Neutrophil (primary cell): ENCODE measurements around the gene FCER1G.
"Not testable (repeated sequence)": the region's sequence is repeated elsewhere in the genome, so short reads cannot be mapped to it uniquely, and the experiment has no call there.

Source experiments
- H3K27ac ChIP-seq: fragments of 200-600 bp; sonication (generic); 2 replicates; pipeline ENCODE4 v1.5.1; 2016; ENCODE audit warnings: mild to moderate bottlenecking, moderate library complexity
- H3K27me3 ChIP-seq: fragments of 200-600 bp; sonication (generic); 2 replicates; pipeline ENCODE4 v1.6.0; 2016; ENCODE audit warnings: mild to moderate bottlenecking
- H3K36me3 ChIP-seq: fragments of 200-600 bp; sonication (generic); 2 replicates; pipeline ENCODE4 v1.5.1; 2017
- H3K4me1 ChIP-seq, 2 experiments: fragments of 200-600 bp in 1 of 2; sonication (generic) in 1 of 2; 1 replicate in 1 of 2; 2 replicates in 1 of 2; pipeline versions ENCODE4 v1.5.1 to v1.6.1; 2013 to 2016; ENCODE audit warnings: low read depth in 1 of 2, low read length in 1 of 2, mild to moderate bottlenecking in 1 of 2, moderate library complexity in 1 of 2; ENCODE audit not compliant: control insufficient read depth in 1 of 2, insufficient read depth in 1 of 2
- H3K4me3 ChIP-seq, 2 experiments: fragments of 200-600 bp in 1 of 2; sonication (generic) in 1 of 2; 1 replicate in 1 of 2; 2 replicates in 1 of 2; pipeline ENCODE4 v1.5.1; 2013 to 2016; ENCODE audit warnings: low read depth in 1 of 2, low read length in 1 of 2, mild to moderate bottlenecking in 1 of 2, moderate library complexity in 1 of 2
- H3K9me3 ChIP-seq: fragments of 200-600 bp; sonication (generic); 2 replicates; pipeline ENCODE4 v1.5.1; 2016
- CTCF ChIP-seq: fragments of 200-600 bp; sonication (generic); IDR thresholded peaks from 2 replicates; pipeline ENCODE4 v1.5.1; 2016; ENCODE audit warnings: antibody characterized with exemption

FCER1G gene

GRCh38 chr1:161242313-161242712 is 27.2 kb downstream of the FCER1G start:
- no peaks in the 10 kb centered on the region for H3K9me3 ChIP-seq
- no peak for TF ChIP-seq CTCF

GRCh38 chr1:161244888-161245287 is 29.8 kb downstream of the FCER1G start:
- H3K27ac ChIP-seq: no peak overlapping the region
- no peak for TF ChIP-seq CTCF
- no peaks in the 10 kb centered on the region for H3K36me3 ChIP-seq
- no peaks in the 10 kb centered on the region for H3K9me3 ChIP-seq
- no peak overlapping the region for H3K4me3 ChIP-seq
- no peaks in the 10 kb centered on the region for H3K27me3 ChIP-seq
- peaks cover 9 to 13% of the 10 kb centered on the region in 2 experiments for H3K4me1 ChIP-seq

More at GRCh38 chr1:161242313-161242712, 27.2 kb downstream of the FCER1G start:
- H3K4me1 ChIP-seq: peaks cover 9 to 13% of the 10 kb centered on the region in 2 experiments
- H3K36me3 ChIP-seq: no peaks in the 10 kb centered on the region
- H3K27ac ChIP-seq: peak overlapping the region; percentile 25
- no peaks in the 10 kb centered on the region for H3K27me3 ChIP-seq
- H3K4me3 ChIP-seq: no peak overlapping the region

- not testable (repeated sequence) for H3K4me1 ChIP-seq, H3K36me3 ChIP-seq, H3K4me3 ChIP-seq, H3K9me3 ChIP-seq, H3K27ac ChIP-seq, H3K27me3 ChIP-seq
Observed at GRCh38 chr1:161250100-161250499, 35.0 kb downstream of the FCER1G start.

DNA sequence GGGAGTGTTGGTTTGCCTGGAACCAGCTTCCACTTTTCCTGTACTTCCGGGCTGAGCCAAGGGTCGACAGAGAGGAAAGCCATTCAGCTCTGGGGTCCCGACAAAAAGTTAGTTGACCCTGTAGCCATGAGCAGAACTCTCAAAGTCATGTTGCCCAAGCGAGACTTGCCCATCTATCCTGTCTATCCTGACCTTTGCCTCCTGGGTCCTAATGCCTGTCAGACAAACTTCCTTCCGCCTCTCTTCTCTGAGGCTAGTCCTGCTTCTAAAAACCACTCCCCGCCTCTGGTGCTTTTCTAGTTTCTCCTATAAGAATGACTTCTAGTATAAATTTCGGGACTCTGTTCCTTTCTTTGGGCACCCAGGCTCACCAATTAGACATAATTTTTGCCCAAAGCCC is 35.7 kb downstream of the FCER1G start:
- no peak overlapping the region for H3K4me3 ChIP-seq
- no peak overlapping the region for H3K27ac ChIP-seq
- H3K4me1 ChIP-seq: no peaks in the 10 kb centered on the region
- no peaks in the 10 kb centered on the region for H3K9me3 ChIP-seq
- no peaks in the 10 kb centered on the region for H3K27me3 ChIP-seq
- no peaks in the 10 kb centered on the region for H3K36me3 ChIP-seq
- no peak for TF ChIP-seq CTCF

DNA sequence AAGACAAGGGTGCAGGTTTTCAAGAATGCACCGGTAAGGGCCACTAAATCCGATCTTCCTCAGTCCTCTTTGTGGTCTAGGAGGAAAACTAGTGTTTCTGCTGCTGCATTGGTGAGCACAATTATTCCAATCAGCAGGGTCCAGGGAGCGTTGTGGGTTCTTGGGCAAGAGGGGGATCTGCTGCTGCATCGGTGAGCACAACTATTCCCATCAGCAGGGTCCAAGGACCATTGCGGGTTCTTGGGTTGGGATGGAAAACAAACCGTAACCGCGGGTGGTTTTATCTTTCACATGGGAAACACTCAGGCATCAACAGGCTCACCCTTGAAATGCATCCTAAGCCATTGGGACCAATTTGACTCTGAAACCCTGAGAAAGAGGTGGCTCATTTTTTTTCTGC is 36.5 kb downstream of the FCER1G start:
- TF ChIP-seq CTCF: no peak
- H3K27me3 ChIP-seq: peaks cover 2% of the 10 kb centered on the region
- no peaks in the 10 kb centered on the region for H3K36me3 ChIP-seq
- peaks cover under 1% of the 10 kb centered on the region for H3K9me3 ChIP-seq
- H3K4me3 ChIP-seq: no peak overlapping the region
- H3K4me1 ChIP-seq: no peaks in the 10 kb centered on the region
- H3K27ac ChIP-seq: no peak overlapping the region

DNA sequence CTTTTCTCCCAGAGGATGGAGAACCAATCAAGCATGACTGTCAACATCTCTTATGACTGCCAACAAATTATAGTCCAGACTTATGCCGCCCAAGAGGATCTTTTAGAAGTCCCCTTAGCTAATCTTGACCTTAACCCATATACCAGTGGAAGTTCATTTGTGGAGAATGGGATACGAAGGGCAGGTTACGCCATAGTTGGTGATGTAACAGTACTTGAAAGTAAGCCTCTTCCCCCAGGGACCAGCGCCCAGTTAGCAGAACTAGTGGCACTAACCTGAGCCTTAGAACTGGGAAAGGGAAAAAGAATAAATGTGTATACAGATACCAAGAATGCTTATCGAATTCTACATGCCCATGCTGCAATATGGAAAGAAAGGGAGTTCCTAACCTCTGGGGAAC is 40.2 kb downstream of the FCER1G start:
- not testable (repeated sequence) for H3K27ac ChIP-seq, H3K36me3 ChIP-seq, H3K4me3 ChIP-seq, H3K4me1 ChIP-seq
- peaks cover 39% of the 10 kb centered on the region for H3K27me3 ChIP-seq
- H3K9me3 ChIP-seq: peaks cover 11% of the 10 kb centered on the region

DNA sequence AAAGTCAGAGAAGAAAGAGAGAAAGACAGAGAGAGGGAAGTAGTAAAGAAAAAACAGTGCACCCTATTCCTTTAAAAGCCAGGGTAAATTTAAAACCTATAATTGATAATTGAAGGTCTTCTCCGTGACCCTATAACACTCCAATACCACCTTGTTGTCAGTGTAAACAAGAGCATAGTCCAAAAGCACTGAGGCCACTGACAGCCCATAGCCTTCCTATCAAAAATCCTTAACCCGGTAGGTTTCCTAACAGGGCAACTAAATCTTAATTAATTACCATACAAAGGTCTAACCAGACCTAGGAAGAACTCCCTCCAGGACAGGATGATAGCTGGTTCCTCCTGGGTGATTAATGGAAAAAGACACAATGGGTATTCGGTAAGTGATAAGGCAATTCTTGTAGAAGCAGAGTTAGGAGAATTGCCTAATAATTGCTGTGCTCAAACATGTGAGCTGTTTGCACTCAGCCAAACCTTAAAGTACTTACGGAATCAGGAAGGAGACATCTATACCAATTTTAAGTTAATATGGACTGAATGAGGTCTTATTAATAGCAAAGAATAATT is 40.9 kb downstream of the FCER1G start:
- H3K4me3 ChIP-seq, H3K4me1 ChIP-seq, H3K27ac ChIP-seq, H3K36me3 ChIP-seq: not testable (repeated sequence)
- Histone ChIP-seq H3K9me3 (peaks cover 11% of the 10 kb centered on the region), H3K27me3 (peaks cover 47% of the 10 kb centered on the region)

GRCh38 chr1:161257109-161257508 is 42.0 kb downstream of the FCER1G start:
- not testable (repeated sequence) for H3K27ac ChIP-seq, H3K4me3 ChIP-seq, H3K4me1 ChIP-seq, H3K36me3 ChIP-seq
- Histone ChIP-seq H3K9me3 (peaks cover 11% of the 10 kb centered on the region), H3K27me3 (peaks cover 57% of the 10 kb centered on the region)
